Left lung (tissue), 10 donors: ENCODE data around the gene SEMA6D. TPM values are rescaled to one million over a fixed set of nuclear protein-coding genes. Genes with fewer than 3 reads are reported as not detected.
A peak's percentile ranks its signal among the peaks of the same experiment; 100 is the strongest.

Experiments used
- ATAC-seq: fragments of 200-7000 bp; cut with Tn5 transposase; one replicate; pipeline ENCODE4 v1.9.1; 2020; ENCODE audit warnings: moderate library complexity
- DNase-seq, 4 donors: peaks; one replicate each; pipeline ENCODE4 v3.0.0-alpha.2; 2013 to 2020
- H3K27ac ChIP-seq, 2 donors: fragments of 200-600 bp; sonication (generic) in 1 of 2; one replicate each; pipeline versions ENCODE4 v1.5.0 to v1.8.0; 2020 to 2021
- H3K27me3 ChIP-seq, 2 donors: fragments of 200-600 bp; sonication (generic) in 1 of 2; one replicate each; pipeline versions ENCODE4 v1.5.0 to v1.8.0; 2020 to 2021
- H3K36me3 ChIP-seq, 2 donors: fragments of 200-600 bp; sonication (generic) in 1 of 2; one replicate each; pipeline versions ENCODE4 v1.5.0 to v1.8.0; 2020 to 2021
- H3K4me1 ChIP-seq, 2 donors: fragments of 200-600 bp; one replicate each; pipeline ENCODE4 v1.8.0; 2021
- H3K4me3 ChIP-seq, 2 donors: fragments of 200-600 bp; sonication (generic) in 1 of 2; one replicate each; pipeline versions ENCODE4 v1.5.0 to v1.8.0; 2020 to 2021; ENCODE audit warnings: mild to moderate bottlenecking in 1 of 2
- H3K9me3 ChIP-seq, 2 donors: fragments of 200-600 bp; sonication (generic) in 1 of 2; one replicate each; pipeline versions ENCODE4 v1.5.0 to v1.8.0; 2020 to 2021
- CTCF ChIP-seq, 2 donors: fragments of 200-600 bp; sonication (generic) in 1 of 2; IDR thresholded peaks; one replicate each; pipeline versions ENCODE4 v1.5.0 to v1.8.0; 2021; ENCODE audit warnings: antibody characterized with exemption in 2 of 2
- intact Hi-C, 2 donors: fragments of 100-400 bp; cut with DNase I; formaldehyde crosslinking; loops; one replicate each; pipeline versions ENCODE4 v1.11.2 to v1.14.2; 2022
- polyA plus RNA-seq, 6 donors: library from polyadenylated mRNA; unstranded; fragments of 120-200 nt; gene quantifications; one replicate each; pipeline ENCODE4 v1.2.1, GENCODE V29; 2013; ENCODE audit not compliant: insufficient read length in 6 of 6
- total RNA-seq, 2 donors: library from RNA; stranded (reverse); fragmentation: NEBNext Ultra II Directional; extraction: Animal tissue kit (Norgen Biotek cat#: 25700); gene quantifications; one replicate each; pipeline ENCODE4 v1.2.1, GENCODE V29; 2021
- donor health status: DM: no; HTN: yes; CAD: no.
- donor health status: DM: no; HTN: no; CAD: no.

SEMA6D gene
- total and polyA plus RNA-seq, 8 donors, result 5.9 to 48.2 (median 39.6) TPM

GRCh38 chr15:47707391-47707790 is 9.9 kb upstream of the SEMA6D start:
- no peak for DNase-seq
- TF ChIP-seq CTCF (IDR thresholded peaks at IDR 0.05), result no peak
- no peaks in the 10 kb centered on the region for H3K4me1 ChIP-seq
- no peak overlapping the region for H3K4me3 ChIP-seq
- ATAC-seq, result no peak
- H3K36me3 ChIP-seq, result no peaks in the 10 kb centered on the region
- H3K9me3 ChIP-seq, result no peaks in the 10 kb centered on the region
- no peaks in the 10 kb centered on the region for H3K27me3 ChIP-seq
- no peak overlapping the region for H3K27ac ChIP-seq
- intact Hi-C loops, result no loop called here

GRCh38 chr15:47708161-47708980 is 8.9 kb upstream of the SEMA6D start:
- Histone ChIP-seq H3K27me3 (no peaks in the 10 kb centered on the region), H3K9me3 (no peaks in the 10 kb centered on the region), H3K4me1 (no peaks in the 10 kb centered on the region), H3K36me3 (no peaks in the 10 kb centered on the region), H3K4me3 (no peak overlapping the region), H3K27ac (no peak overlapping the region)
- no peak for ATAC-seq
- DNase-seq, result no peak
- TF ChIP-seq CTCF (IDR thresholded peaks at IDR 0.05), result no peak
- intact Hi-C loops, result no loop called here

- H3K36me3 ChIP-seq, result no peaks in the 10 kb centered on the region
- no peak overlapping the region for H3K4me3 ChIP-seq
- ATAC-seq, result no peak
- H3K4me1 ChIP-seq, result peaks cover 0 to 6% of the 10 kb centered on the region in 2 donors
- no peaks in the 10 kb centered on the region for H3K9me3 ChIP-seq
- H3K27ac ChIP-seq, result no peak overlapping the region
- intact Hi-C loops, result no loop called here
- H3K27me3 ChIP-seq, result peaks cover 0 to 31% of the 10 kb centered on the region in 2 donors
- DNase-seq, result no peak
- peak; percentile 29 to 46 for TF ChIP-seq CTCF (IDR thresholded peaks at IDR 0.05)
Measured at GRCh38 chr15:47711655-47712054, 5.7 kb upstream of the SEMA6D start.

GRCh38 chr15:47715402-47715801 is 1.9 kb upstream of the SEMA6D start:
- Histone ChIP-seq H3K36me3 (no peaks in the 10 kb centered on the region), H3K9me3 (no peaks in the 10 kb centered on the region), H3K27me3 (peaks cover 10 to 68% of the 10 kb centered on the region in 2 donors), H3K4me1 (peaks cover 9 to 10% of the 10 kb centered on the region in 2 donors), H3K4me3 (no peak overlapping the region), H3K27ac (no peak overlapping the region)
- DNase-seq (no peak), ATAC-seq (no peak)
- no peak for TF ChIP-seq CTCF (IDR thresholded peaks at IDR 0.05)
- intact Hi-C loops, result no loop called here

GRCh38 chr15:47715856-47716445 is 1.4 kb upstream of the SEMA6D start:
- peaks cover 9 to 10% of the 10 kb centered on the region in 2 donors for H3K4me1 ChIP-seq
- H3K27me3 ChIP-seq, result peaks cover 10 to 73% of the 10 kb centered on the region in 2 donors
- no peak for TF ChIP-seq CTCF (IDR thresholded peaks at IDR 0.05)
- ATAC-seq, result no peak
- H3K36me3 ChIP-seq, result no peaks in the 10 kb centered on the region
- DNase-seq, result peak in 2 of 4 donors; percentile 44 to 80
- H3K9me3 ChIP-seq, result no peaks in the 10 kb centered on the region
- intact Hi-C loops, result no loop called here
- no peak overlapping the region for H3K27ac ChIP-seq
- H3K4me3 ChIP-seq, result no peak overlapping the region
